SU-DHL-6 (cell line): ENCODE data around the gene NDUFS6.

Experiments
- H2AFZ ChIP-seq: fragments of 200-600 bp; sonication (generic); 2 replicates; pipeline ENCODE4 v1.6.1; 2014; ENCODE audit warnings: low read depth, mild to moderate bottlenecking, moderate library complexity, mixed read lengths, antibody characterized with exemption, low read length; ENCODE audit not compliant: severe bottlenecking
- H3F3A ChIP-seq: fragments of 200-600 bp; shearing (Covaris generic); 2 replicates; pipeline ENCODE4 v1.6.0; 2016; ENCODE audit warnings: antibody characterized with exemption, mild to moderate bottlenecking; ENCODE audit not compliant: insufficient read depth
- H3K27ac ChIP-seq: fragments of 200-600 bp; sonication (generic); 2 replicates; pipeline ENCODE4 v1.5.1; 2016; ENCODE audit warnings: low read depth, mild to moderate bottlenecking, low read length, moderate library complexity, mixed read lengths
- H3K27me3 ChIP-seq: fragments of 200-600 bp; sonication (generic), shearing (Covaris generic); 2 replicates; pipeline ENCODE4 v1.6.0; 2014; ENCODE audit warnings: mild to moderate bottlenecking, low read length
- H3K36me3 ChIP-seq: fragments of 200-600 bp; sonication (generic); 2 replicates; pipeline ENCODE4 v1.6.1; 2014; ENCODE audit warnings: mild to moderate bottlenecking, low read length, mixed read lengths
- H3K4me2 ChIP-seq: fragments of 300-600, 200-600 bp; shearing (Covaris generic), sonication (generic); 2 replicates; pipeline ENCODE4 v1.6.0; 2014; ENCODE audit warnings: low read length, low read depth, mild to moderate bottlenecking; ENCODE audit not compliant: poor library complexity, severe bottlenecking
- H3K4me3 ChIP-seq: fragments of 200-600 bp; sonication (generic); 2 replicates; pipeline ENCODE4 v1.5.1; 2014; ENCODE audit warnings: antibody characterized with exemption, low read length, mild to moderate bottlenecking, mixed read lengths; ENCODE audit not compliant: insufficient read depth, poor library complexity, severe bottlenecking
- H3K79me2 ChIP-seq: fragments of 200-600 bp; sonication (generic); 2 replicates; pipeline ENCODE4 v1.6.1; 2014; ENCODE audit warnings: mild to moderate bottlenecking, low read length, moderate library complexity; ENCODE audit not compliant: insufficient read depth
- H3K9ac ChIP-seq: fragments of 200-600 bp; sonication (generic); 2 replicates; pipeline ENCODE4 v1.7.0; 2014; ENCODE audit warnings: mild to moderate bottlenecking, low read length
- H3K9me2 ChIP-seq: fragments of 200-600 bp; sonication (generic); replicated peaks from 2 replicates; pipeline ENCODE4 v1.6.1; 2014; ENCODE audit warnings: low read length; ENCODE audit not compliant: insufficient read depth
- H3K9me3 ChIP-seq: fragments of 200-600 bp; sonication (generic); 2 replicates; pipeline ENCODE4 v1.6.1; 2014; ENCODE audit warnings: low read length, mixed read lengths; ENCODE audit not compliant: insufficient read depth
- H4K20me1 ChIP-seq: fragments of 200-600 bp; sonication (generic); 2 replicates; pipeline ENCODE4 v1.6.1; 2014; ENCODE audit warnings: low read depth, mild to moderate bottlenecking, antibody characterized with exemption, low read length, moderate library complexity, mixed read lengths
- EZH2phosphoT487 ChIP-seq: fragments of 200-600 bp; sonication (generic), shearing (Covaris generic); conservative IDR thresholded peaks from 2 replicates; pipeline ENCODE4 v1.6.1; 2018; ENCODE audit warnings: mild to moderate bottlenecking, antibody characterized with exemption, low read length, moderate library complexity, mixed read lengths
- TF ChIP-seq, protein P1 (sequence below): fragments of 200-600 bp; sonication (generic); IDR thresholded peaks from one replicate; pipeline ENCODE4 v1.5.1; 2017; ENCODE audit warnings: antibody characterized with exemption, mild to moderate bottlenecking, low read length, moderate library complexity; ENCODE audit not compliant: insufficient read depth, poor library complexity, severe bottlenecking

Gene NDUFS6

DNA sequence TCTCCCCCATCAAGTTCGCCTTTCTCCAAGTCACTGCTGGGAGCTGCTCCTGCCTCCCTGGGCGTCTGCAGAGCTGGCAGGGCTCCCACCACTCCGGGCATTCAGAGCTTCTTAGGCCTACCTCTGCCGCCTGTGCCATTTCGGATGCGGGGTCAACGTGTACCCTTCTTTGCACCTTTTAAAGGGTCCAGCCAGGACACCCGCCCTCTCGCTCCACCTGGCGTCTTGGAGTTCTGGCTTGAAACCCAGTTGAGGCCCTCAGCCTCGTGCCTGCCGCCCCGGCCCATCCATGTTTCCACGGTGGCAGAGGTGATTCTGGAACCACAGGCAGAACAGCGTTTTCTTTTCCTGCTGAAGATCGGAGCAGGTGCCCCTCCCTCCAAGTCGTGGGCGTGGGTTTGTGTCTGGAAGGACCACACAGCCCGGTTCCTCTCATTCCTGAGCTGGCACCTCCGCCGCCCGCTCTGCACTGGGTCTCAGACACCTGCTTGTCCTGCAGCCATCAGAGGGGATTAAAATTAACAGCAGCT is 32.9 kb downstream of the NDUFS6 start:
- H3K9ac ChIP-seq, result no peak overlapping the region
- H3K27me3 ChIP-seq, result no peaks in the 10 kb centered on the region
- H3K9me2 ChIP-seq, result no peaks in the 10 kb centered on the region
- TF ChIP-seq, protein P1, sequence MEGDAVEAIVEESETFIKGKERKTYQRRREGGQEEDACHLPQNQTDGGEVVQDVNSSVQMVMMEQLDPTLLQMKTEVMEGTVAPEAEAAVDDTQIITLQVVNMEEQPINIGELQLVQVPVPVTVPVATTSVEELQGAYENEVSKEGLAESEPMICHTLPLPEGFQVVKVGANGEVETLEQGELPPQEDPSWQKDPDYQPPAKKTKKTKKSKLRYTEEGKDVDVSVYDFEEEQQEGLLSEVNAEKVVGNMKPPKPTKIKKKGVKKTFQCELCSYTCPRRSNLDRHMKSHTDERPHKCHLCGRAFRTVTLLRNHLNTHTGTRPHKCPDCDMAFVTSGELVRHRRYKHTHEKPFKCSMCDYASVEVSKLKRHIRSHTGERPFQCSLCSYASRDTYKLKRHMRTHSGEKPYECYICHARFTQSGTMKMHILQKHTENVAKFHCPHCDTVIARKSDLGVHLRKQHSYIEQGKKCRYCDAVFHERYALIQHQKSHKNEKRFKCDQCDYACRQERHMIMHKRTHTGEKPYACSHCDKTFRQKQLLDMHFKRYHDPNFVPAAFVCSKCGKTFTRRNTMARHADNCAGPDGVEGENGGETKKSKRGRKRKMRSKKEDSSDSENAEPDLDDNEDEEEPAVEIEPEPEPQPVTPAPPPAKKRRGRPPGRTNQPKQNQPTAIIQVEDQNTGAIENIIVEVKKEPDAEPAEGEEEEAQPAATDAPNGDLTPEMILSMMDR, result no peak
- TF ChIP-seq EZH2phosphoT487, result no peak
- H3K4me2 ChIP-seq, result no peak overlapping the region
- no peak overlapping the region for H2AFZ ChIP-seq
- no peaks in the 10 kb centered on the region for H3K36me3 ChIP-seq
- no peaks in the 10 kb centered on the region for H4K20me1 ChIP-seq
- H3F3A ChIP-seq, result no peaks in the 10 kb centered on the region
- no peak overlapping the region for H3K27ac ChIP-seq
- no peak overlapping the region for H3K4me3 ChIP-seq
- no peaks in the 10 kb centered on the region for H3K79me2 ChIP-seq
- H3K9me3 ChIP-seq, result no peaks in the 10 kb centered on the region

DNA sequence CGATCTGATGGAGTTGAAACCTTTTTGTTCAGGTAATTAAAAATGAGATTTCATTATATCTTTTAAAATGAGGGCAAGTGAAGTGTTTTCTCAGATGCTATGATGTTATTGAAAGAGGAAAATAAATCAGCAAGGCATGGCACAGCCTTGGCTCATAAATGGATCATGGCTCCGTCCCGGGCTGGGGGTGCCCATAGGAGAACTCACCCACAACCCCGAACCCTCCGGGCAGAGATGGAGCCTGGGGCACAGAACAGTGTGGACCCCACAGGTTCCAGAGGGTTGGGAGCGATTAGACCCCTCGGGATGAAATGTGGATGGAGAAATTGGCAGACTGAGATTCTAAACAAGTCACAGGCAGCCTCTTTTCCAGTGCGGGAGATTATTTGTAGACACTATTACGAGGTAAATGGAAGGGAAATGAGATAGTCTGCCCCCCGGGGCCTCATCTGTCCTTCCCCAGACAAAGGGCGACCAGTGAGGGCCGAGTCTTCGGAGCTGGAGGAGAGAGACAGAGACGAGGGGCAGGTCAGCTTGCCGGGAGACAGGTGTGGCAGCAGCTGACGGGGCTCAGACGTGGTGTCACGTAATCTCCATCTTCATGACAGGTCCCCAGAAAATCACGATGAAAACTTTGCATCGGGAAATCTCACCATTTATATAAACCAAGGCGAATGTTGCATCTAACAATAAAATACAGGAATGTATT is 33.7 kb downstream of the NDUFS6 start:
- H3K9me3 ChIP-seq, result no peaks in the 10 kb centered on the region
- H3K79me2 ChIP-seq, result no peaks in the 10 kb centered on the region
- no peaks in the 10 kb centered on the region for H3K27me3 ChIP-seq
- no peaks in the 10 kb centered on the region for H3F3A ChIP-seq
- H4K20me1 ChIP-seq, result no peaks in the 10 kb centered on the region
- H3K36me3 ChIP-seq, result no peaks in the 10 kb centered on the region
- no peaks in the 10 kb centered on the region for H3K9me2 ChIP-seq
- TF ChIP-seq, protein P1, result no peak
- TF ChIP-seq EZH2phosphoT487, result no peak
- no peak overlapping the region for H2AFZ ChIP-seq
- no peak overlapping the region for H3K4me2 ChIP-seq
- no peak overlapping the region for H3K4me3 ChIP-seq
- no peak overlapping the region for H3K9ac ChIP-seq
- no peak overlapping the region for H3K27ac ChIP-seq

DNA sequence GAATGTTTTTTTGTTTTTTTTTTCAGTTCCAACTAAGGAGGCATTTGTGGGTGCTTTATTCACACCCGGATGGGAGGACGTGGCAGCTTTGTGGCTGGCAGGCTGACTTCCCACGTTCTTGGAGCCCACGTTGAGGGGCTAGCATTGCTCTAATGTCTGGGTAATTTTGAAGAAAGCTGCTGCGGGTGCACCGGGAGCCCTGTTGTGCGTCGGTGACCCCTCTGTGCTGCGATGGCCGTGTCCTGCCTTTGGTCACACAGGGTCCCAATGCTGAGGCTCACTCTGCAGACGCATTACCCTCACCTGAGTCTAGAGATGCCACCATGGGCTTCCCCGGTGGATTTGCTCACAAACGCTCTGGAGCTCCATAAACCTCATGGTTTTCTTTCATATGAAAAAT is 34.2 kb downstream of the NDUFS6 start:
- Histone ChIP-seq H3K4me3 (no peak overlapping the region), H3K9me2 (no peaks in the 10 kb centered on the region), H3K9ac (no peak overlapping the region), H4K20me1 (no peaks in the 10 kb centered on the region), H2AFZ (no peak overlapping the region), H3K9me3 (no peaks in the 10 kb centered on the region), H3K27me3 (no peaks in the 10 kb centered on the region), H3K27ac (no peak overlapping the region), H3F3A (no peaks in the 10 kb centered on the region), H3K36me3 (no peaks in the 10 kb centered on the region), H3K79me2 (no peaks in the 10 kb centered on the region), H3K4me2 (no peak overlapping the region)
- TF ChIP-seq EZH2phosphoT487, result no peak
- TF ChIP-seq, protein P1, result no peak
